HT1080 (cell line): ENCODE data around the gene RNASEL. TPM values are rescaled to one million over a fixed set of nuclear protein-coding genes. Genes with fewer than 3 reads are reported as not detected.
"Not testable (repeated sequence)": the region's sequence is repeated elsewhere in the genome, so short reads cannot be mapped to it uniquely, and the experiment has no call there.

Experiments used
- DNase-seq: peaks from one replicate; pipeline ENCODE4 v3.0.0-alpha.2; 2015; ENCODE audit warnings: low read depth
- small RNA-seq: library from RNA; depleted of rRNA; stranded (forward); fragments of <200 nt; gene quantifications from one replicate; pipeline ENCODE3, GENCODE V24; 2014
- total RNA-seq: library from RNA; depleted of rRNA; stranded (reverse); fragments of >200 nt; shearing (Covaris generic); gene quantifications from 2 replicates; pipeline ENCODE4 v1.2.3, GENCODE V29; 2014; rRNA removed

The RNASEL gene
- total RNA-seq, 1 experiment from 2014 or later, result 3.2 TPM

DNA sequence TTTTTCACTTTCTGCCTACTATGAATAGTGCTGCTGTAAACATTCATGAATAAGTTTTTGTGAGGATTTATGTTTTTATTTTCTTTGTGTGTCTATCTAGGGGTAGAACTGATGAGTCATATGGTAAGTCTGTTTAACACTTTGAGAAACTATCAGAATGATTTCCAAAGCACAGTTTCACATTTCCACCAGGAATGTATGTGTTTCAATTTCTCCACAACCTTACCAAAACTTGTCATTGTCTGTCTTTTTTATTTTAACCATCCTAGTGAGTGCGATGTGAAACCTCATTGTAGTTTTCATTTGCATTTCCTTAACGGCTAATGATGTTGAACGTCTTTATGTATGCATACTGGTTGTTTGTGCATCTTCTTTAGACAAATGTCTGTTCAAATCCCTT is 23.5 kb downstream of the RNASEL start:
- no peak for DNase-seq

DNA sequence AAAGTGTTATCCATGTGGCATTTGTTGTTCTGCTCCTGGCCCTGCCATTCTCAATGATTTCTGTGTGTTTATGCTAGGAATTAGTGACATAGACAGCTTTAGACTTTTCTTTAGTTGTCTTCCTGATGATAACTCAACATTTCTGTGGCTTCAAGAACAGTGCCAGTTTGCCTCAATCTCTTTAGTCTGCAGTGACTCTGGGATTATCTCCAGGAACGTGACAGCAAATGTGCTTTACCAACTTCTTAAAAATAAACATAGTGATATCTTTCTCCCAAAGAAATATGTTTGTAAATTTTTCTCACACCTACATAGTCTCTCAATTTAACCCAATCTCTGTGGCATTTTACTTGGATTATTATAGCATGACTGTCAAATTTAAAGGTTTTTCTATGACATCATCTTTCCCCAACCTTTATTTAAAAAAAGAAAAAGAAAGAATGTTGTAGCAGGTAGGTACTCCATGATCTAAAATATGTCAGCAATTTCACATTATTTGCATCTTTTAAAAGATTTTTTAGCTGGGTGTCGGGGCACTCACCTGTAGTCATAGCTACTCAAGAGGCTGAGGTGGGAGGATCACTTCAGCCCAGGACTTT is 24.6 kb downstream of the RNASEL start:
- no peak for DNase-seq

DNA sequence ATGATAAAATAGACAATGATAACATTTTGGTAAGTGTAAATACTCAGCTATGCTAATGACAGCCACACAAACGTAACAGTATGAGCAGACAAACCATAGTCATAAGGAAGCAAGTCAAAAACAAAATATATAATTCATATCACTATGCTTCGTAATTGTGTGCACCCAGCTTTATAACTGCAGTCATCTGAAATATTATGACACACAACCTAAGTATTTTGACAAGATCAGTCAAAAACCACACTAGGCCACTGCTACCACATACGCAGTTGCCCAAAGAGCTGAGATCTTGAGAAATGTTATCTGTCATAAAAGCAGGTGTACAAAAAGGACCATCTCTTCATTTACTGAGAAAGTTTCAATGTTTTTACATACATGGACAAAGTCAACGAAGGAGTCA is 26.0 kb downstream of the RNASEL start:
- no peak for DNase-seq

DNA sequence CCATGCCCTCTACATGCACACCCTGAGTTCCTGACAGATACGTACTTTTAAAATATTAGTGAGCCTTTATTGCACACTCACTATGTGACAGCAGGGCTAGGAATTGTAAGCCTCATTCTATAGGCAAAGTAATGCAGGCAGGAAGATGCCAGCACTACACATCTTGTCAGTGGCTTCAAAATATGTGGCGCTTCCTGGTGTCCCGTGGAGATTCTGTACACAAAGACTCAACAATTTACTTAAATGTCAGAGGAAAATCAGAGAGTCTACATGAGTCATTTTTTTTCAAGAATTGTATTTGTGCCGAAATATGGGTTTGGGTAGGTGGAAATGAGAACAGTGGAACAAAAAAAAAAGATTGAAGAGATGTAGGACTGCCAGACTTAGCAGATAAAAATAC is 27.6 kb downstream of the RNASEL start:
- peak; percentile 18 for DNase-seq

DNA sequence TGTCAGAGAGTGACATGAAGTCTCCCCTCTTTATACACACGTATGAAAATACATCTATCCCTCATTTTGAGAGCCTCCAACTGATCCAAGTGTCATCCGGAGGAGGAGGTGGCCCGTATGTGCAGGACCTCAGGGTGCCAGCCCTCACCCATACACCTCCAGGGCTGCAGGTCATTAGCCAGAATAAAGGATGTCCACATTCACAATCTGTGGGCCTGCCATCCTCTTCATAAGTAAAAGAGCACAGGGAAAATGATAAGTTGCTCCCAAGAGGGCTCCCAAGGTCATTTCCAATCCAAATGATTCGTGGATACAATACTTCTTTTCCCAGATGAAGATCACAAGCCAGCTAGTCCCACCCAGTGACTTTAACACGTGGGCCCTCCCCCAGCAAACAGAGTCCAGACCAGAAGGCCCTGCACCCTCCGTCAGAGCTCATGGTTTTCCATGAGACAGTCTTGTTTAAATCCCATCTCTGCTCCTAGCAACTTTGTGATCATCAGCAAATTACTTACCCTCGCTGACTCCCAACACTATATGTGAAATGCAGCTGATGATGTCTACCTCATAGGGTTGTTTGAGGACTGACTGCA is 28.6 kb downstream of the RNASEL start:
- DNase-seq, result no peak

DNA sequence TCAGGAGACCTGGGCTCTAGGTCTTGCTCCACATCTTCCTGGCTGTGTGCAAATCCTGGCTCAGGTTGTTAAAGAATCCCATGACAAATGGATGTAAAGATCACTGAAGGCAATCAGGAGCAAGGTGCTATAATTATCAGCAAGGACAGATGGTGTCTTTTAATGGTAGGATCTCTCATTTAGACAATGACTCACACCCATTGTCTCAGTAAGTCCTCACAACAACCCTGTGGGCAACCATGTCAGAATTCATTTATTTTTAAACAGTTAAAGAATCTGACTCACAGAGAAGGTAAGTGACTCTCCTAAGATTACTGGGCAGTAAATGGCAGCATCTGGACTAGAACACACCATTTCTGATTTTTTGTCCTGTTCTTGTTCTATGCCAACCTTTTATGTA is 32.8 kb downstream of the RNASEL start:
- peak; percentile 36 for DNase-seq

DNA sequence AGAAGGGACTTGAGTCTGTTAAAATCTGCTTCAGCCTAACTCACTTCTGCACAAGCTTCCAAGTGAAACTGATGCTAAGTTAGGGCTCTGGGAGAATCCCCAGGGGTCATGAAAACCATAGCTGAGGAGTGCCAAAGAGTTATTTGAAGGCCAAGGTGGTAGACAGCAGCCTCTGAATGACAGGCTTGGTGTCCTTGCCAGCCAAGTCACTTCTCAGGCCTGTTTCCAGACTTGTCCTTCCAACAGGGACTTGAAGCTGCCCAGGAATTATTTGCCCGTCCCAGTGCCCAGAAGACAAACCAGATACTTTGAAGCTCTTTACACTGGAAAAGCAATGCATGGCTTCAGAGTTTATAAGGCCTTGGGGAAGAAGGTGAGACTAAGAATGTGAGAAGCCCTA is 33.6 kb downstream of the RNASEL start:
- no peak for DNase-seq

DNA sequence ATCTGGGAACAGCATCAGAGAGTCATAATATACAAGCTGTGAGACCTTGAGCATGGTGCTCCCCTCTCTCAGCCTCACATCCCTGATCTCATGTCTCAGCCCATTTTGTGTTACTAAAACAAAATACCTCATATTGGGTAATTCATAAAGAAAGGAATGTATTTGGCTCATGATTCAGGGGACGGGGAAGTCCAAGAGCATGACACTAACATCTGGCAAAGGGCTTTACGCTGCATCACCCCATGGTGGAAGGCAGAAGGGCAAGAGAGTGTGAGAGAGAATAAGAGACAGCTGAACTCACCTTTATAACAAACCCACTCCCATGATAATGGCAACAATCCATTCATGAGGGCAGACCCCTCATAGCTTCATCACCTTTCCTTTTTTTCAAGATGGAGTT is 36.5 kb downstream of the RNASEL start:
- DNase-seq, result no peak

DNA sequence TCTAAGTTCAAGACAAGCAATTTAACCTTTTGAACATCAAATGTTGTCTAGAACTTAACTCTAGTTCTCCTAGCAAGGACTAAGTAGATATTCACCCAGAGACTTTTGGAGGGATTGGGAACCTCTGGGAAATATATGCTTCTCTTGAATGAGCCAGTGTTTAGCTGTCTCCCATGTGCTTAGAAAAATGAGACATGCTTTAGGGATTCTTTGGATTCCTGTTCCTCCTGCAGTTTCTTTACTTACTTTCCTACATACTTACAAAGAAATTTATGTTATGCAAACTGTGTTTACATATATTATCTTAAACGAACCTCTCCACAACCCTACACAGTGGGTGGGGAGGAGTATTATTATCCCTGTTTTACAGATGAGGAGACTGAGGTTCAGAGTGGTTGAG is 39.2 kb downstream of the RNASEL start:
- DNase-seq, result no peak

DNA sequence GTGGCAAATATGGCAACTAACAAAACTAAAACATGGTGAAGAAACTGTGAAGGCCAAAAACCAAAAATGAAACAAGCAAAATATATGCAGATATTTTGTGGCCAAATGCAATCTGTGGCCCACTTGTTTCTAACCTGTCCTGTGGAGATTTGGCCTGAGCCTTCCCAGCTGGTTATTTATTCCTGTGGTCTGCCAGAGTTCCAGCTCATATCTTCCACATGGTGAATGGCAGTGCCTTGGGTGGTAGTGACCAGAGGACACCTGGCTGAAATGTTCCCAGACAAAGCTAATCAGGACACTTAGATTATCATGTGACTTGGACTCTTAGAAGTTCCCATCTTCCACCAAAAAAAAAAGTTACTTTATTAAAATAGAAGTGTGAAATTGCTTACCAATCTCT is 39.7 kb downstream of the RNASEL start:
- DNase-seq, result no peak

DNA sequence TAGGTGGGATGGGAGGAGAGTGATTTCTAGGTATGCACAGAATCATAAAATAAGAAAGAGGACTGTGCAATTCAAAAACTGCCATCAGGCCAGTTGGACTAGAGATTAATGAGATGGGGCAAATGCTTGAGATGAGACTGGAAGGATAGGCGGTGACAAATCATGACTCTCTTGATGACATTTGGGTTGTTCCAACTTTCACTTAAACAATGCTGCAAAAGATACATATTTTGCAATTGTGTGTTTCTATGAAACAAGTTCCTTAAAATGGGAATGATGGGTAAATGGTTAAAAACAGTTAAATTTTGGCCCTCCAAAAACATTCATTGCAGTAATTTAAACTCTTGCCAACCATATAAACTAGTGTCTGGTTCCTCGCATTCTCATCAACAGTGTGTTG is 55.2 kb downstream of the RNASEL start:
- DNase-seq, result no peak

DNA sequence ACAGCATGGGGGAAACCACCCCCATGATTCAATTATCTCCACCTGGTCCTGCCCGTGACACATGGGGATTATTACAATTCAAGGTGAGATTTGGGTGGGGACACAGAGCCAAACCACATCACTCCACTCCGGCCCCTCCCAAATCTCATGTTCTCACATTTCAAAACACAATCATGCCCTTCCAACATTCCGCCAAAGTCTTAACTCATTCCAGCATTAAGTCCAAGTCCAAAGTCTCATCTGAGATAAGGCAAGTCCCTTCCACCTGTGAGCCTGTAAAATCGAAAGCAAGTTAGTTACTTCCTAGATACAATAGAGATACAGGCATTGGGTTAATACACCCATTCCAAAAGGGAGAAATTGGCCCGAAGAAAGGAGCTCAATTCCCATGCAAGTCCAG is 60.9 kb downstream of the RNASEL start:
- DNase-seq, result not testable (repeated sequence)

DNA sequence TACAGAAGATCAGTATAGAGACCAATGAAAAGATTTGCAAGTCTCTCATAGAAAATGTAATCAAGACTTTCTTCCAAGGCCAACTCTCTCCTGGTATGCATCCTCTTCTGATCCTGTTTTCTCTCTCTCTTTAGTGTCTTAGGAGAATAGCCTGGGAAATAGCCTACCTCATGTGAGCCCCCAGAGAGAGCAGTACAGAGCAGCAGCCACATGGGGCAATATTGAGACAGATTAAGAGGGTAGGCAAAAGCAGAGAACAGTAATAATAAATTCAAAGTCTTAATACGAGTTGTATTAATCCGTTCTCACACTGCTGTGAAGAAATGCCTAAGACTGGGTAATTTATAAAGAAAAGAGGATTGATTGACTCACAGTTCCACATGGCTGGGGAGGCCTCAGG is 61.4 kb downstream of the RNASEL start:
- DNase-seq, result peak; percentile 34

DNA sequence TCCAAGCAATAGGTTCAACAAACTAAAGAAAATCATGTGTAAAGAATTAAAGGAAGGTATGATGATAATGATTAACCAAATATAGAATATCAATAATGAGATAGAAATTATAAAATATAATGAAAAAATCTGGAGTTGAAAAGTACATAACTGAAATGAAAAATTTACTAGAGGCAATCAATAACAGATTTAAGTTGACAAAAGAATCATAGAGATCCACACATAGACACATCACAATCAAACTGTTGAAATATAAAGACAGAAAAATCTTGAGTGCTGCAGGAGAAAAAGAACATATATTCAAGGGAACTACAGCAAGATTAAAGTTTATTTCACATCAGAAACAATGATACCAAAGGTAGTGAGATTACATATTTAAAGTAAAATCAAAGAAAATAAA is 63.7 kb downstream of the RNASEL start:
- no peak for DNase-seq

Small RNAs within 50 kb of the gene (small RNA-seq; reads per million reads assigned to genes)
- gene RF00017, result not detected

Other genes with a start within 250 kb of the RNASEL start
- 2.0 and 4.0 TPM in 2 replicates for gene GLUL, start 197.5 kb downstream of the RNASEL start, total RNA-seq
- gene TEDDM1, start 188.6 kb downstream of the RNASEL start, total RNA-seq, result not detected in 2 replicates
- gene RGSL1, start 139.1 kb downstream of the RNASEL start, total RNA-seq, result 0.02 TPM in 1 of 2 replicates, not detected in the other
- not detected in 2 replicates for gene RGS16, start 15.1 kb upstream of the RNASEL start, total RNA-seq
- gene RGS8, start 95.3 kb upstream of the RNASEL start, total RNA-seq, result 0.05 TPM in 1 of 2 replicates, not detected in the other
- gene NPL, start 200.5 kb upstream of the RNASEL start, total RNA-seq, result 1.4 and 1.7 TPM in 2 replicates